Cardiac ventricle fibroblast (primary cell): ENCODE data around the gene DGKH. TPM values are rescaled to one million over a fixed set of nuclear protein-coding genes. Genes with fewer than 3 reads are reported as not detected.

Source experiments
- total RNA-seq: library from RNA; depleted of rRNA; stranded (reverse); fragments of >200 nt; gene quantifications from 2 replicates; pipeline ENCODE4 v1.2.3, GENCODE V29; 2015

The DGKH gene
- 3.3 and 3.6 TPM in 2 replicates for total RNA-seq

DNA sequence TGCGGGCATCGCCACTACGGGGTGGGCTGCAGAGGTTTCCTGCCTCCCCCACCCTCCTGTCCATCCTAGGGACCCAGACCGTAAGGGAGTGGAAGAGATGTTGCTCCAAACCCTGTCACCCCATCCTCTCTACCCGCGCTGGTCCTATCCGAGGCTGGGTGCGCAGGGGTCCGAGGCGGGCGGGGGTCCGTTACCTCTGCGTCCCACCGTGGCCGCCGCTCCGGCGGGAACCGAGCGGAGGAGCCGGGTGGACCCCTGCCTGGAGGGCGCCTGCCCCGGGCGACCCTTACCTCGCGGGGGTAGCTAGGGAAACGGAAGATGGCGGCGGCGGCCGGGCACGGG lies at the start of gene DGKH:
TSS of gene DGKH (plus strand) at position 307 of the 342 bp plus-strand sequence. CDS start 126 bp downstream, outside the sequence.

GRCh38 chr13:42272115-42272803 lies 223.8 kb downstream of the DGKH start, which contains the start of gene AKAP11:
AKAP11 (plus strand) TSS chr13:42272152; CDS start chr13:42286349, 14,197 bp downstream.

Other genes starting within 250 kb of the DGKH start
- gene VWA8, start 87.5 kb upstream of the DGKH start, total RNA-seq = 7.9 and 10.0 TPM in 2 replicates
- 19.8 and 22.9 TPM in 2 replicates for gene AKAP11, start 223.5 kb downstream of the DGKH start, total RNA-seq